NCI-H187 treated with DMSO at 0.1 percent for 48 hours (cell line): ENCODE measurements around the gene HOXB7.

Source experiments
- DNase-seq: peaks from one replicate; lab custom pipeline; 2025; lab: John Stamatoyannopoulos, UW

HOXB7 gene

DNA sequence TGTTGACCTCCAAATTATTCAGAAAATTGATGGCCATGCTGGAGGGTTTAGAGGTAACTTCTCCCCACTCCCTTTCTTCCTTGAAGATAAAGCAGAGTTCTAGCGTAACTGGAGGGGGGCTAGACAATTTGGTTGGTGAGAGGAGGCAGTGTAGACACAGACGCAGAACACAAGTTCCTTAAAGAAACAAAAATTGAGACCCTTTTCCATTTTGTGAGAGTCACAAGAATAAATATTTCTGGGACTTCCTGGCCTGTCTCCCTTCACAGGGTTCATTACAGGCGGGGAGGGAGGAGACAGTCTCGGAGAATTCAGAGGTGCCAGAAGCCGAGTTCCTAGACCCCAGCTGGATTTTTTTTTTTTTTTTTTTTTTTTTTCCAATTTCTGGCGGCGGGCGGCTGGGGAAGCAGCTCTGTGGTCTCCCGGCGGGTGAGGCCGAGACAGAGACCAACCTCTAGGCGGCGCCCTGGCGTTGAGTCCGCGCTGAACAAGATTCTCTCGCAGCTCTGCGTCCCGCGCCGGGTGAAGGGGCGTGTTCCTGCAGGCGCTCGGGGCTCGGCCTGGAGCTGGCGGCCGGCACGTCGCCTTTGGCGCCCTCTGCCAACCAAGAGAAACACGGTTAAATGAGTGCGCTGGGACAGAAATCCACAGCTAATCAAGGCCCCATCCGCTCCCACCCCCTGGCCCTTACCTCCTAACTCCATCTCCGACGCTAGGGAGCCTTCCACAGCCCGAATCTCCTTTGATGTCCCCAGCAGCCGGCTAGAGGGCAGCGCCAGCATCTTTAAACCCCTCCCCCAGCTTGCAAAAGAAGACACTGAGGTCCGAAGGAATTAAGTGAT lies 25.6 kb upstream of the HOXB7 start:
- DNase-seq = no peak

DNA sequence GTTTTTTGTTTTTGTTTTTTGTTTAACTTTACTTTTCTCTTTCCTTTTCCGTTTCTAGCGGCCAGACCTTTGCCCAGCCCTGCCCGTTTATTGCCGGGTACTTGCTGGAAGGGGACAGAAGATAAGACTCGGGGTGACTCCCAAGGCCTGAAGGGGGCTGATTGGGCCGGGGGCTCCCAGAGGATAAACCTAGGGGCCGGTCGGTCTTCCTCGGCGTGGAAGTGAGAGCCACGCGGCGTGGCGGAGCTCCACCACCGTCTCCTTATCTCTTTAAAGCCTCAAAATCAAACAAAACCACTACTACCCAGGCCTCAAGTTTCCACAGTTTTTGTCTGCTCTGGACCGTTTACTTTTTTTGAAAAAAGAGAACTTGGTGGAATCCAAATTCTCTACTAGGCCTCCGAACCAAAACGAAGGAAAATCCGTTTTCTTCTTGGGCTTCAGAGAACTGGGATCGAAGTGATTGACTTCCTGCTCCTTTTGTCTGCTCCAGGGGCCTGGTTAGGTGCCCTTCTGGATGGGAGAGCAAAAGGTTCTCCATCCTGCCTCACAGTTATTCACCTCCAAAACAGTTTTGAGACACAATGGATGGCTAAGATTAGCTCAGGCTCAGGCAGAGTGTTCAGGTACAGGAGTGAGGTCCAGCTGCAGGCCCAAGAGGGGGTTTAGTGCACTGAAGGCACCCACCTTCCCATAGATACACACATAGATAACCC lies 23.8 kb upstream of the HOXB7 start:
- DNase-seq = no peak

- DNase-seq = no peak
These were observed 22.5 kb upstream of the HOXB7 start for GRCh38 chr17:48633266-48633677.

- DNase-seq = no peak
These were observed 21.9 kb upstream of the HOXB7 start for GRCh38 chr17:48632579-48633265.

- DNase-seq = no peak
These were observed 21.1 kb upstream of the HOXB7 start for GRCh38 chr17:48631693-48632578.

DNA sequence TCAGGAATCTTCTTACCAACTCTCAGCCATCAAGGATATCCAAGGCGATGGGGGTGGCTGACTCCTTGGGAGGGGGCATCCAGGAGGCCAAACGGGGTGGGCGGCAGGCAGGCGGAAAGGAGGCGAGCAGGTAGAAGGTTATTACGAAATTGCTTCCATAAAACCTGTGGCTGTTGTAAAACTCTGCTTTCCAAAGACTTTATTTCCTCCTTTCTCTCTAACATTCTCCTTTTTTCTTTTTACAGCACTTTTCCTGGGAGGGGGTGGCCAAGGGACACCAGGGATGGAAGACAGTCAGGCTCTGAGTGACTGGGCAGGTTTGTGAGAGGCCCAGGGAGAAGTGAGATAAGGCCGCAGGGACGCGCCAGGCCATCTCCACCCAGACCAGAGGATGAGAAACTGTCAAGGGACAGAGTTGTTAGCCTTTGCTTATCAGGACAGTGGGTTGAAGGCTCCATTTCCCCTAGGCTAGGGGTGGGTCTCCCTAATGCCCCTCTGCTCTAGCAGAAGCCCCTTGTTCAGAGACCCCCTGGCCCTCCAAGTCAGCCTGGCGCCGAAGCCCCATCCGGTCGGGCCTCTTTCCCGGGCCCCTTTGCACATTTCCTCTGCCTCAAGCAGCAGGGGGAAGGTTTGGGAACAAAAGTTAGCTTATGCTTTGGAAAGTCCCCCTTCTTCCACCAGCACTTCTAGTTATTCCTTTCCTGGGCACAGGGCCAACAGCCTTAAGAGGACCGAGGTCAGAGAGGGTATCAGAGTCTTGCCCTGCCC lies 20.3 kb upstream of the HOXB7 start:
- DNase-seq = no peak

DNA sequence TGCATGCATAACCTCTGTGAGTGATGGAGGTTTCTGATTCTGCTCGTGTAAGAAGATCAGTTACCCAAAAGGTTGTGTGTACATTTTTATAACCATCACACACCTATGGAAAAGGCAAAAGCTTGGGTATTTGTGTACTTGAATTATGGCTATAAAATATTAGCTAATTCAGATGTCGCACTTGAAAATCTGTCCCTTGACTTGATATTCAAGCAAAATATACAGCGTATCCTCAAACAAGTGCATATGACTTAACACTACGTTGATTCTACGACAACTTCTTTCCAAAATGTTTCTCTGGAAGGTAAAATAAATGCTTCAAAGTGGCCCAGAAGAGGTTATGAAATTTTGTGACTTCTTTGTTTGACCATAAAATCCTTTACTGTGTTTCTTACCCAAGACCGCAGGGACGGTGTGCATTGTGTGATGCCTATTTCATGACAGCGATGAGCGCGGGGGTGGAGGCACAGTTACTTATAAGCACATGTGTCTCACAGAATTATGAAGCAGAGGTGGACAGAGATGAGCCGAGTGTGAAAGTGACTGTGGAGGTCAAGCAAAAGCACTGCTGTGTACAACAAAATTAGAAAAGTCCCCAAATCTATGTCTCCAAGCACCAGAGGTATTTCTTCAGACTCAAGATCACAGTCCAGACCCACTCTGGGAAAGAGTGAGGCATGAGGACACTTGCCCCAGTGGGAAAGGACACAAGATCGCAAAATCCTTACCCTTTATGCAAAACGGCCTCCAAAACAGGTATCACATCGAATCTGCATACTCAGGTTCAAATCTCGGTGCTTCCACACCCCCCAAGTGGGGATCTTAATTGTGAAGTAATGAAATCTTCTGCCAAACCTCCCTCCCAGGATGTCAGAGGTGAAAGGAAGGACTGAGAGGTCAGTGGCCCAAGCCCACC lies 19.4 kb upstream of the HOXB7 start:
- no peak for DNase-seq

GRCh38 chr17:48629411-48629759 lies 18.6 kb upstream of the HOXB7 start:
- DNase-seq = no peak

DNA sequence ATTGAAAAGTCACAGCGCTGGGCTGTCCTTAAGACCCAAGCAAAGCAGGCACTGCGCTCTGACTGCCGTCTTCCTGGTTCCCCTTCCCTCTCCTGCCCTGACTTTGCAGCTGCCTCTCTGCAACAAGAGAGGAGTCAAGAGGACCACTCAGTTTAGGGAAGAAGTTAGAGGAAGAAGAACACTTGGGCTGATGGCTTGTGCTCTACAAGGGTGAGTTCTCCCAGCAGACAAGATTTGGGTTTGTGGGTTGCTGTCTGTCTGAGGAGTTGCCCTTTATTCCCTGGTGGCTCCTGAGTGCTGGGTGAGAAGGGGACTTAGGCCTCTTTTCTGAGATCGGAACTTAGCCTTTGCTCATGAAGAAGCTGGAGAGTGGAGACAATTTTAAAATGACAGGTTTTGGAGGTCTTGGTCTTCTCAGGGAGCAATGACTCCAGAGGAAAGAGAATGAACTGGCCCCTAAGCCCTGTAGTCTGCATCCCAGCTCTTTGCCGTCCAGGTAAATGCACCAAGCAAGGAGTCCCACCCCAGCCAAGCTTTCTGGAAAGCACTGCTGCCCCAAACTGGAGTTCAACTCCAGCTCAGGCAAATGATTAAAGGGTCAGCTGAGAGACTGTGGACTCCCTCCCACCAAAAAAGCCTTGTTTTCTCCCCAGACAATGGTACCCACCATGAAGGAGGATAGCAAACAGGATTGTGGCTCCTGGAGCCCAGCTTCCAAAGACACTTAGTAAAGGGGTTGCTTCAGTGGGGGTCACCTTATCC lies 18.0 kb upstream of the HOXB7 start:
- no peak for DNase-seq

DNA sequence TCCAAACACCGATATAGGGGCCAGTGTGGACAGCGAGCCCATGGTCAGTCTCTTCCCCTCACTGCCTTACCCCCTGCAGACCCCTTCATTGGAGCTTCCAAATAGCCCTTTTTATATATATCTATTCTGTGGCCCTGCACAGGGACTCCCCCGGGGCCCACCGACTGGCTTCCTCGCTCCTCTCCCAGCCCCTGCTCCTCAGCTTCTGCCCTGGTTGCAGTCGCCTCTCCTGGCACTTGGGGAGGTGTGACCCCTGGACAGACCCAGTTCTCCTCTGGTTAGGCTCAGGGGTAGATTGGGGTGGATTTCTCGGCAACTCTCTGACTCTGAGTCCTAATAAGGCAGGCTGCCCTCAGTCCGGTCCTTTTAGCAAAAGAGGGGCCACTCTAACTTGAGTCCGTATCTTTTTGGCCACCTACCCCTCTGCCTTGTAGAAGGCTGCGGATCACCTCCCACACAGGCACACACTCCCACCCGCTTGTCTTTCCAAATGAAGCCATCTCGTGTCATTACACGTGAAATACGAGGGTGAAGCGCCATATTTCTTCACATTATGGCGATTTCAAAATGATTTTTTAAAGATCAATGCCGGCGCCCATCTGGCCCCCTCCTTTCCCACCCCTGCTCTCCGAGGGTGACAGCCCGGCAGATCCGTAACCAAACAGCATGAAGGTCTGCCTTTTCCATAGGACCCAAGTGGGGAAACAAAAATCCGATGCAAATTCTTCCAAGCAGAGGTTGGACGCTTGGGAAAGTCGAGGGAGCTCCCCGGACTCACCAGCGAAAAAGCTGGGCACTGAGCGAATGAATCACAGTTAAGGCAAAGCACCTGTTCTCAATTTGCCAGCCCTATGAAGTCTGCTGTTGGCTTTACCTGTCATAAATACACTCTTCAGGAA lies 17.1 kb upstream of the HOXB7 start:
- DNase-seq = no peak

DNA sequence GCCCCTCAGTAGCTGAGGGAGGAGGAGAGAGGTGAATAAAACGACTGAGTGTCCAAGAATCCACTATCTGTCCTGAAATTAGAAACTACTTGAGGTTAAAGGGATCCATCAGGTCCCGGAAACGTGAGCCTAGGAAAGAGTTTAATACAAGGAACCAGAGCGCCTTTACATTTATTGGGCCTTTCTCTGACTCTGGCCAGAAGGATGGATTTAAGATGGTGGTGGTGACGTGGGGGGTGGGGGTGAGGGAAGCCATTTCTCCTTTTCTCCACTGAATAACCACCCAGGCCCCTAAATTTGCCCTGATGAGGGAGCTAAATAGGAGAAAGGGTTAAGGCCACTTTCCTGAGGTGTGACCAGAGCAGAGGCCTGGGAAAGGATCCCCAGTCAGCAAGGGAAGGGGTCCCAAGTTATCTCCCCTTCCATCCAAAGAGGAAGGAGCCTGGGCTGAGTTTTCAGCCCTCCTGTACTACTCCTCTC lies 16.3 kb upstream of the HOXB7 start:
- no peak for DNase-seq

GRCh38 chr17:48626245-48627117 lies 15.7 kb upstream of the HOXB7 start, which contains the start of gene HOXB9:
Gene HOXB9, minus strand, starts transcription at chr17:48626358. Its CDS starts 89 bp downstream, at chr17:48626269.
- DNase-seq = no peak

- DNase-seq = no peak
These were observed 14.9 kb upstream of the HOXB7 start for GRCh38 chr17:48625495-48626244.

GRCh38 chr17:48624544-48625494 lies 14.0 kb upstream of the HOXB7 start:
- no peak for DNase-seq

- no peak for DNase-seq
These were observed 13.3 kb upstream of the HOXB7 start for GRCh38 chr17:48624118-48624517.
